ENCODE results near the gene DDX6. TPM values are rescaled to one million over a fixed set of nuclear protein-coding genes. Genes with fewer than 3 reads are reported as not detected.

Gene DDX6
- total and polyA plus RNA-seq, 2 donors (not counting 1 experiment from before 2014, with no cell fraction given) = 36.7 to 255 TPM

- CTCF ChIA-PET = interaction anchor here (0.8 to 3.2 kb wide), 3 partner anchors 19 to 170 kb away, joined by 3 to 10 read pairs (median 4); partner anchors contain the start of gene UPK2
- POLR2A ChIA-PET = interaction anchor here (0.6 to 3.2 kb wide), 2 partner anchors 92 to 99 kb away, joined by 4 to 19 read pairs; no protein-coding TSS in a partner anchor
- peak overlapping the region; percentile 49 for H3K9ac ChIP-seq (ENCODE audit: low read length)
- H3K9me3 Mint-ChIP-seq (ENCODE audit: insufficient read depth) = no peaks in the 10 kb centered on the region
- no peak for DNase-seq
- H2AFZ ChIP-seq (ENCODE audit: insufficient read depth, low read depth, low read length, poor library complexity, severe bottlenecking) = no peak overlapping the region
- H3K4me3 Mint-ChIP-seq = peak overlapping the region; percentile 71
- peak overlapping the region; percentile 22 for H3K27ac Mint-ChIP-seq
- H3K36me3 ChIP-seq (replicated peaks in 1 of 2; ENCODE audit: control extremely low read depth in 1 of 2, control insufficient read depth in 1 of 2, extremely low read depth in 1 of 2, insufficient read depth in 2 of 2, low read length in 1 of 2) = peaks cover 7 to 45% of the 10 kb centered on the region in 2 experiments
- 60% methylated on average over 1 of the region's 2 CpGs for WGBS (ENCODE audit: insufficient coverage)
- intact Hi-C loops (cut with micrococcal nuclease) = loop anchor here (2.0 kb wide), 1 partner anchor 16 kb away; no protein-coding TSS in a partner anchor
- peaks cover 48% of the 10 kb centered on the region for H3K4me1 Mint-ChIP-seq
- no peaks in the 10 kb centered on the region for H3K9me3 ChIP-seq (ENCODE audit: control extremely low read depth in 1 of 3, control insufficient read depth in 2 of 3, insufficient read depth in 1 of 3, low read length in 2 of 3)
- peaks cover 98% of the 10 kb centered on the region for H3K79me2 ChIP-seq (ENCODE audit: control insufficient read depth, insufficient read depth, low read length)
- H3K27me3 ChIP-seq (replicated peaks in 1 of 4; ENCODE audit: control extremely low read depth in 1 of 4, control insufficient read depth in 3 of 4, insufficient read depth in 4 of 4, low read length in 3 of 4) = no peaks in the 10 kb centered on the region
- H4K20me1 ChIP-seq (ENCODE audit: control insufficient read depth, insufficient read depth, low read length, poor library complexity, severe bottlenecking) = peaks cover 85% of the 10 kb centered on the region
- peak overlapping the region; percentile 50 for H3K4me2 ChIP-seq (replicated peaks; ENCODE audit: low read depth, low read length, poor library complexity, severe bottlenecking)
- H3K27ac ChIP-seq (ENCODE audit: low read length in 2 of 2) = peak overlapping the region in 1 of 2 donors; percentile 68
- H3K27me3 Mint-ChIP-seq = no peaks in the 10 kb centered on the region
- no peak for TF ChIP-seq EZH2 (IDR thresholded peaks at IDR 0.05; ENCODE audit: borderline replicate concordance, insufficient read depth, low read depth, low read length, poor library complexity, severe bottlenecking)
- ATAC-seq (ENCODE audit: low read depth) = no peak
- H3K4me1 ChIP-seq (ENCODE audit: control insufficient read depth in 2 of 2, insufficient read depth in 2 of 2, low read length in 2 of 2) = peaks cover 57 to 59% of the 10 kb centered on the region in 2 donors
- H3K4me3 ChIP-seq (ENCODE audit: control extremely low read depth in 1 of 5, extremely low read depth in 1 of 5, insufficient read depth in 1 of 5, low read depth in 2 of 5, low read length in 4 of 5) = peak overlapping the region in 1 of 5 experiments; percentile 28
Observed at GRCh38 chr11:118786657-118787056, 4.3 kb downstream of the DDX6 start.

DNA sequence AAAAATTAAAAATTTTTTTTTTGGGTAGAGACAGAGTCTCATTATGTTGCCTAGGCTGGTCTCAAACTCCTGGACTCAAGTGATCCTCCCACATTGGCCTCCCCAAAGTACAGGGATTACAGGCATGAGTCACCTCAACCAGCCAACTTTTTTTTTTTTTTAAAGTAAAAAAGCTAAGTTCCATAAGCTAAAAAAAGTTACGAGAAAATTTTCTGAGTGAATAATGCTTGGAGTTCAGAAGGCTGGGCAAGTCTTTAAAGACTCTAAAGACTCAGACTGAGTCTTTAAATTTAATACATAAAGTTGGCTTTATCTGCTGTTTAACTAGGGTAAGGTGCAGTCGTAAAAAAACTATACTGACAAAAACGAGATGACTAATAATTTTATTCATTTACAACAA, 5.6 kb downstream of the DDX6 start:
- H3K4me3 ChIP-seq (ENCODE audit: control extremely low read depth in 1 of 5, extremely low read depth in 1 of 5, insufficient read depth in 1 of 5, low read depth in 2 of 5, low read length in 4 of 5) = no peak overlapping the region
- ChIA-PET CTCF (interaction anchor here (0.7 to 4.0 kb wide), 10 partner anchors 15 to 171 kb away, joined by 3 to 18 read pairs (median 4); partner anchors contain the start of gene UPK2), POLR2A (interaction anchor here (0.6 to 3.2 kb wide), 5 partner anchors 18 to 138 kb away, joined by 3 to 19 read pairs (median 4); no protein-coding TSS in a partner anchor)
- no peak for DNase-seq
- ATAC-seq (ENCODE audit: low read depth) = no peak
- no peaks in the 10 kb centered on the region for H3K27me3 ChIP-seq (replicated peaks in 1 of 4; ENCODE audit: control extremely low read depth in 1 of 4, control insufficient read depth in 3 of 4, insufficient read depth in 4 of 4, low read length in 3 of 4)
- H2AFZ ChIP-seq (ENCODE audit: insufficient read depth, low read depth, low read length, poor library complexity, severe bottlenecking) = no peak overlapping the region
- peaks cover 55% of the 10 kb centered on the region for H3K4me1 Mint-ChIP-seq
- H3K27me3 Mint-ChIP-seq = no peaks in the 10 kb centered on the region
- peak overlapping the region; percentile 71 for H3K4me3 Mint-ChIP-seq
- no peaks in the 10 kb centered on the region for H3K9me3 Mint-ChIP-seq (ENCODE audit: insufficient read depth)
- H3K27ac Mint-ChIP-seq = no peak overlapping the region
- peak overlapping the region in 1 of 2 donors; percentile 68 for H3K27ac ChIP-seq (ENCODE audit: low read length in 2 of 2)
- peaks cover 100% of the 10 kb centered on the region for H3K79me2 ChIP-seq (ENCODE audit: control insufficient read depth, insufficient read depth, low read length)
- no CpG with 5 or more reads among the region's 3 CpGs for WGBS (ENCODE audit: insufficient coverage)
- H3K9ac ChIP-seq (ENCODE audit: low read length) = no peak overlapping the region
- no peak for TF ChIP-seq EZH2 (IDR thresholded peaks at IDR 0.05; ENCODE audit: borderline replicate concordance, insufficient read depth, low read depth, low read length, poor library complexity, severe bottlenecking)
- TF ChIP-seq, protein P1, sequence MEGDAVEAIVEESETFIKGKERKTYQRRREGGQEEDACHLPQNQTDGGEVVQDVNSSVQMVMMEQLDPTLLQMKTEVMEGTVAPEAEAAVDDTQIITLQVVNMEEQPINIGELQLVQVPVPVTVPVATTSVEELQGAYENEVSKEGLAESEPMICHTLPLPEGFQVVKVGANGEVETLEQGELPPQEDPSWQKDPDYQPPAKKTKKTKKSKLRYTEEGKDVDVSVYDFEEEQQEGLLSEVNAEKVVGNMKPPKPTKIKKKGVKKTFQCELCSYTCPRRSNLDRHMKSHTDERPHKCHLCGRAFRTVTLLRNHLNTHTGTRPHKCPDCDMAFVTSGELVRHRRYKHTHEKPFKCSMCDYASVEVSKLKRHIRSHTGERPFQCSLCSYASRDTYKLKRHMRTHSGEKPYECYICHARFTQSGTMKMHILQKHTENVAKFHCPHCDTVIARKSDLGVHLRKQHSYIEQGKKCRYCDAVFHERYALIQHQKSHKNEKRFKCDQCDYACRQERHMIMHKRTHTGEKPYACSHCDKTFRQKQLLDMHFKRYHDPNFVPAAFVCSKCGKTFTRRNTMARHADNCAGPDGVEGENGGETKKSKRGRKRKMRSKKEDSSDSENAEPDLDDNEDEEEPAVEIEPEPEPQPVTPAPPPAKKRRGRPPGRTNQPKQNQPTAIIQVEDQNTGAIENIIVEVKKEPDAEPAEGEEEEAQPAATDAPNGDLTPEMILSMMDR (IDR thresholded peaks at IDR 0.05) = no peak
- peak overlapping the region; percentile 50 for H3K4me2 ChIP-seq (replicated peaks; ENCODE audit: low read depth, low read length, poor library complexity, severe bottlenecking)
- H3K4me1 ChIP-seq (ENCODE audit: control insufficient read depth in 2 of 2, insufficient read depth in 2 of 2, low read length in 2 of 2) = peaks cover 59 to 61% of the 10 kb centered on the region in 2 donors
- intact Hi-C loops (cut with micrococcal nuclease) = no loop called here
- peaks cover 7 to 53% of the 10 kb centered on the region in 2 experiments for H3K36me3 ChIP-seq (replicated peaks in 1 of 2; ENCODE audit: control extremely low read depth in 1 of 2, control insufficient read depth in 1 of 2, extremely low read depth in 1 of 2, insufficient read depth in 2 of 2, low read length in 1 of 2)
- peaks cover 95% of the 10 kb centered on the region for H4K20me1 ChIP-seq (ENCODE audit: control insufficient read depth, insufficient read depth, low read length, poor library complexity, severe bottlenecking)
- no peaks in the 10 kb centered on the region for H3K9me3 ChIP-seq (ENCODE audit: control extremely low read depth in 1 of 3, control insufficient read depth in 2 of 3, insufficient read depth in 1 of 3, low read length in 2 of 3)

All from B cell (primary cell).